Measurements from ENCODE around the gene TBC1D5. TPM values are rescaled to one million over a fixed set of nuclear protein-coding genes. Genes with fewer than 3 reads are reported as not detected.

The TBC1D5 gene
- total and polyA plus RNA-seq, 2 of the 4 experiments (the other 2 are of a cell fraction) = 16.4 to 57.0 TPM

DNA sequence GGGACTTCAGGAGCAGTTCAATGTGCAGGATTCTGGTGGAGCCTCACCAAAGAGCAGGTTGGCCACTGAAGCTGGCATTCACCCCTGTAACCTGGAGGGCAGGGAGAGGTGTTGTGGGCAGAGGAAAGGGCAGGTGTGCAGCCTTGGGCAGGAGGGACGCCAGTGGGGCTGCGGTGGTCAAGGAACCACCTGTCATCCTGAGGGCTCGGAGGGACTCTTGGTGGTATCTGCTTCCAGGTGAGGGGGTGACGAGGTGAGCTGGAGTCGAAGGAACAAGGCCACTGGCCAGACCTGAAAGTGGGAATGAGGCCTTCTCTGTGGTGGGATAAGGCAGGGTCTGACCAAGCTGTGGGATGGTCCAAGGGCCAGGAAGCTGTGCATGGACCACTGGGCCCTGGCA, 588.2 kb downstream of the TBC1D5 start:
- POLR2A ChIA-PET (ENCODE audit: unreplicated experiment) = no interaction called here
- in situ Hi-C loops (cut with MboI; ENCODE audit: low sequenced_read_pairs) (no loop called here), dilution Hi-C loops (cut with HindIII; ENCODE audit: low sequenced_read_pairs, unreplicated experiment) (no loop called here), intact Hi-C loops (cut with micrococcal nuclease) (no loop called here)
- H3K23ac ChIP-seq (ENCODE audit: low read depth, low read length) = no peak overlapping the region
- no peak overlapping the region for H3K18ac ChIP-seq (ENCODE audit: low read depth, low read length)
- H3K9ac ChIP-seq (ENCODE audit: low read depth, low read length) = no peak overlapping the region
- no peaks in the 10 kb centered on the region for H3K79me1 ChIP-seq (ENCODE audit: low read depth in 1 of 2, low read length in 2 of 2)
- WGBS, 2 experiments (ENCODE audit: extremely low coverage in 2 of 2, insufficient read length in 1 of 2) = 90% methylated on average over 2 of the region's 5 CpGs; no CpG with 5 or more reads in 1 of the 2 experiments
- H3K14ac ChIP-seq (replicated peaks; ENCODE audit: low read depth, low read length) = no peak overlapping the region
- no peak overlapping the region for H3K4ac ChIP-seq (ENCODE audit: low read depth, low read length)
- ATAC-seq (ENCODE audit: low read depth) (no peak), DNase-seq (no peak)
- H2BK15ac ChIP-seq (ENCODE audit: low read depth, low read length) = no peak overlapping the region
- H3K56ac ChIP-seq (ENCODE audit: extremely low read depth, insufficient read depth, low read length) = no peak overlapping the region
- H2AK5ac ChIP-seq (ENCODE audit: low read depth, low read length) = no peak overlapping the region
- TF ChIP-seq MAZ (IDR thresholded peaks at IDR 0.05; ENCODE audit: borderline replicate concordance, low read depth, low read length) (no peak), BHLHE40 (IDR thresholded peaks at IDR 0.05; ENCODE audit: low read depth, low read length) (no peak), RCOR1 (IDR thresholded peaks at IDR 0.05; ENCODE audit: insufficient replicate concordance, low read length) (no peak)
- no peak overlapping the region for H2BK120ac ChIP-seq (ENCODE audit: low read depth, low read length)
- peak overlapping the region; percentile 28 for H2AFZ ChIP-seq (replicated peaks; ENCODE audit: low read length, poor library complexity)
- CTCF ChIA-PET = no interaction called here
- peaks cover 10% of the 10 kb centered on the region for H3K9me1 ChIP-seq (ENCODE audit: insufficient read depth, low read length)
- peaks cover 3% of the 10 kb centered on the region for H3K9me3 ChIP-seq (ENCODE audit: control insufficient read depth, insufficient read depth, low read length)
- 0 out of 2 replicates have a peak, but pooled peaks cover 2% of the 10 kb centered on the region for H4K20me1 ChIP-seq (ENCODE audit: insufficient read depth, low read length)
- no peak overlapping the region for H3K27ac ChIP-seq (ENCODE audit: insufficient read depth, low read length)
- BruUV-seq (replicated peaks) = no TSS peak
- H4K91ac ChIP-seq (ENCODE audit: insufficient read depth, low read depth, low read length) = no peak overlapping the region
- H2BK5ac ChIP-seq (ENCODE audit: low read depth, low read length, poor library complexity, severe bottlenecking) = no peak overlapping the region
- no peak overlapping the region for H3K4me2 ChIP-seq (ENCODE audit: low read depth, low read length)
- H2AK9ac ChIP-seq (replicated peaks; ENCODE audit: low read depth, low read length, poor library complexity) = no peak overlapping the region
- H3K4me3 ChIP-seq (ENCODE audit: insufficient read depth, low read depth, low read length) = no peak overlapping the region
- H3K27me3 ChIP-seq (ENCODE audit: control insufficient read depth, insufficient read depth, low read length) = no peaks in the 10 kb centered on the region
- no peaks in the 10 kb centered on the region; the same call in 1 of the 2 replicates for H3K36me3 ChIP-seq (ENCODE audit: control insufficient read depth, insufficient read depth, low read length)
- no peak overlapping the region for H4K5ac ChIP-seq (ENCODE audit: low read depth, low read length)
- H2BK20ac ChIP-seq (ENCODE audit: low read depth, low read length) = no peak overlapping the region
- no peak overlapping the region for H4K8ac ChIP-seq (ENCODE audit: low read depth in 2 of 2, low read length in 2 of 2)
- 0 out of 2 replicates have a peak, but pooled peaks cover 5% of the 10 kb centered on the region for H3K4me1 ChIP-seq (ENCODE audit: control insufficient read depth, insufficient read depth, low read length)

Data from IMR-90 (cell line).